Measurements from ENCODE around the gene MSH3.
A peak's percentile ranks its signal among the peaks of the same experiment; 100 is the strongest.

MSH3 gene

GRCh38 chr5:80654391-80655230 lies at the start of gene MSH3, which contains the start of gene DHFR:
Gene MSH3, plus strand, starts transcription at chr5:80654652. Its CDS starts 76 bp downstream, at chr5:80654728.
Gene DHFR, minus strand, starts transcription at chr5:80654983. Its CDS starts 494 bp downstream, at chr5:80654489.
- no peaks in the 10 kb centered on the region for H3K27me3 ChIP-seq
- peaks cover 27 to 44% (median 34%) of the 10 kb centered on the region in 11 experiments for H3K36me3 ChIP-seq
- peak within 1 kb of the TSS; percentile 79 to 96 (median 90) for H3K27ac ChIP-seq
- H3K9me3 ChIP-seq (replicated peaks in 1 of 11) = peaks cover 0 to 7% (median 4%) of the 10 kb centered on the region in 11 experiments; a peak in 8 of 22 replicates
- H3K4me1 ChIP-seq = peaks cover 15 to 32% (median 27%) of the 10 kb centered on the region in 10 experiments
- no peak for TF ChIP-seq Cebpa-rat (IDR thresholded peaks at IDR 0.05)
- peaks cover 9 to 15% (median 12%) of the 10 kb centered on the region in 11 experiments; a peak in 16 of 22 replicates for H4K20me1 ChIP-seq
- peak within 1 kb of the TSS; percentile 87 to 95 (median 90) for H3K9ac ChIP-seq
- H3K4me3 ChIP-seq = peak within 1 kb of the TSS; percentile 65 to 88 (median 76)
- peak within 1 kb of the TSS; percentile 81 to 99 (median 92) for H3K4me2 ChIP-seq

- H3K27me3 ChIP-seq = no peaks in the 10 kb centered on the region
- peaks cover 4 to 20% (median 12%) of the 10 kb centered on the region in 11 experiments for H3K9me3 ChIP-seq (replicated peaks in 1 of 11)
- peaks cover 0 to 13% (median 5%) of the 10 kb centered on the region in 10 experiments; a peak in 7 of 20 replicates for H3K4me1 ChIP-seq
- TF ChIP-seq Cebpa-rat (IDR thresholded peaks at IDR 0.05) = no peak
- H3K9ac ChIP-seq = no peak overlapping the region
- H4K20me1 ChIP-seq = no peaks in the 10 kb centered on the region
- H3K4me2 ChIP-seq = no peak overlapping the region
- H3K36me3 ChIP-seq = peaks cover 0 to 13% (median 0%) of the 10 kb centered on the region in 11 experiments; a peak in 4 of 22 replicates
- H3K27ac ChIP-seq = no peak overlapping the region
- H3K4me3 ChIP-seq = no peak overlapping the region
These were observed 47.1 kb upstream of the MSH3 start for GRCh38 chr5:80607343-80607742.

GRCh38 chr5:80607832-80608231 lies 46.6 kb upstream of the MSH3 start:
- H3K9me3 ChIP-seq (replicated peaks in 1 of 11) = peaks cover 4 to 20% (median 12%) of the 10 kb centered on the region in 11 experiments
- peaks cover 0 to 13% (median 0%) of the 10 kb centered on the region in 11 experiments; a peak in 4 of 22 replicates for H3K36me3 ChIP-seq
- H3K27ac ChIP-seq = peak overlapping the region in 1 of 11 experiments; percentile 4; a peak in 2 of 22 replicates
- TF ChIP-seq Cebpa-rat (IDR thresholded peaks at IDR 0.05) = no peak
- no peak overlapping the region for H3K9ac ChIP-seq
- H3K4me3 ChIP-seq = no peak overlapping the region
- no peaks in the 10 kb centered on the region for H3K27me3 ChIP-seq
- H3K4me1 ChIP-seq = peaks cover 0 to 13% (median 5%) of the 10 kb centered on the region in 10 experiments; a peak in 7 of 20 replicates
- no peaks in the 10 kb centered on the region for H4K20me1 ChIP-seq
- no peak overlapping the region for H3K4me2 ChIP-seq

- peaks cover 0 to 13% (median 0%) of the 10 kb centered on the region in 11 experiments; a peak in 4 of 22 replicates for H3K36me3 ChIP-seq
- H3K9me3 ChIP-seq (replicated peaks in 1 of 11) = peaks cover 4 to 20% (median 12%) of the 10 kb centered on the region in 11 experiments
- peak overlapping the region in 4 of 11 experiments; percentile 1 to 7 (median 2); a peak in 4 of 22 replicates for H3K4me2 ChIP-seq
- H3K27ac ChIP-seq = peak overlapping the region in 3 of 11 experiments; percentile 4 to 9 (median 5); a peak in 1 of 22 replicates
- TF ChIP-seq Cebpa-rat (IDR thresholded peaks at IDR 0.05) = no peak; a peak in 1 of 22 replicates
- H4K20me1 ChIP-seq = no peaks in the 10 kb centered on the region
- H3K4me1 ChIP-seq = peaks cover 0 to 13% (median 5%) of the 10 kb centered on the region in 10 experiments; a peak in 7 of 20 replicates
- H3K4me3 ChIP-seq = no peak overlapping the region
- H3K27me3 ChIP-seq = no peaks in the 10 kb centered on the region
- H3K9ac ChIP-seq = no peak overlapping the region
These were observed 45.7 kb upstream of the MSH3 start for GRCh38 chr5:80608731-80609130.

GRCh38 chr5:80609692-80610091 lies 44.8 kb upstream of the MSH3 start:
- Histone ChIP-seq H4K20me1 (no peaks in the 10 kb centered on the region), H3K27ac (no peak overlapping the region), H3K4me2 (no peak overlapping the region), H3K27me3 (no peaks in the 10 kb centered on the region), H3K9ac (no peak overlapping the region), H3K36me3 (peaks cover 0 to 13% (median 0%) of the 10 kb centered on the region in 11 experiments; a peak in 4 of 22 replicates), H3K4me1 (peaks cover 0 to 13% (median 5%) of the 10 kb centered on the region in 10 experiments; a peak in 7 of 20 replicates), H3K4me3 (no peak overlapping the region), H3K9me3 (replicated peaks in 1 of 11) (peaks cover 4 to 20% (median 12%) of the 10 kb centered on the region in 11 experiments)
- TF ChIP-seq Cebpa-rat (IDR thresholded peaks at IDR 0.05) = no peak

GRCh38 chr5:80615266-80615914 lies 39.1 kb upstream of the MSH3 start:
- Histone ChIP-seq H3K4me1 (no peaks in the 10 kb centered on the region), H3K4me3 (no peak overlapping the region)
- no peak for TF ChIP-seq Cebpa-rat (IDR thresholded peaks at IDR 0.05)

GRCh38 chr5:80618438-80618837 lies 36.0 kb upstream of the MSH3 start:
- Histone ChIP-seq H3K4me1 (peaks cover 0 to 22% (median 0%) of the 10 kb centered on the region in 10 experiments; a peak in 4 of 20 replicates), H3K9ac (no peak overlapping the region), H3K27ac (no peak overlapping the region), H3K36me3 (peaks cover 0 to 60% (median 23%) of the 10 kb centered on the region in 11 experiments; a peak in 14 of 22 replicates), H3K9me3 (replicated peaks in 1 of 11) (no peaks in the 10 kb centered on the region), H3K4me2 (no peak overlapping the region), H3K27me3 (no peaks in the 10 kb centered on the region), H3K4me3 (no peak overlapping the region), H4K20me1 (no peaks in the 10 kb centered on the region)
- TF ChIP-seq Cebpa-rat (IDR thresholded peaks at IDR 0.05) = no peak

More at GRCh38 chr5:80615266-80615914, 39.1 kb upstream of the MSH3 start:
- no peak overlapping the region for H3K27ac ChIP-seq
- no peak overlapping the region for H3K9ac ChIP-seq
- peaks cover 0 to 8% (median 0%) of the 10 kb centered on the region in 11 experiments; a peak in 2 of 22 replicates for H3K9me3 ChIP-seq (replicated peaks in 1 of 11)
- H3K36me3 ChIP-seq = peaks cover 0 to 30% (median 6%) of the 10 kb centered on the region in 11 experiments; a peak in 12 of 22 replicates
- H3K4me2 ChIP-seq = no peak overlapping the region
- no peaks in the 10 kb centered on the region for H3K27me3 ChIP-seq
- no peaks in the 10 kb centered on the region for H4K20me1 ChIP-seq

GRCh38 chr5:80619086-80619485 lies 35.4 kb upstream of the MSH3 start:
- no peak overlapping the region for H3K27ac ChIP-seq
- TF ChIP-seq Cebpa-rat (IDR thresholded peaks at IDR 0.05) = no peak
- no peaks in the 10 kb centered on the region for H3K27me3 ChIP-seq
- peaks cover 0 to 62% (median 24%) of the 10 kb centered on the region in 11 experiments; a peak in 14 of 22 replicates for H3K36me3 ChIP-seq
- H3K4me2 ChIP-seq = no peak overlapping the region
- H3K4me1 ChIP-seq = peaks cover 0 to 28% (median 0%) of the 10 kb centered on the region in 10 experiments; a peak in 4 of 20 replicates
- no peaks in the 10 kb centered on the region for H4K20me1 ChIP-seq
- no peak overlapping the region for H3K9ac ChIP-seq
- no peak overlapping the region for H3K4me3 ChIP-seq
- H3K9me3 ChIP-seq (replicated peaks in 1 of 11) = no peaks in the 10 kb centered on the region
